ENCODE measurements around the gene BORCS8. TPM values are rescaled to one million over a fixed set of nuclear protein-coding genes. Genes with fewer than 3 reads are reported as not detected.
"Not testable (repeated sequence)": the region's sequence is repeated elsewhere in the genome, so short reads cannot be mapped to it uniquely, and the experiment has no call there.

Gene BORCS8
- total and polyA plus RNA-seq, 4 experiments from 2014 or later = 24.4 to 41.2 (median 32.6) TPM

GRCh38 chr19:19224150-19224851 is 32.3 kb upstream of the BORCS8 start:
- H3K27me3 ChIP-seq (ENCODE audit: insufficient read depth, low read length) = no peaks in the 10 kb centered on the region
- Mint-ChIP-seq H3K36me3 (no peaks in the 10 kb centered on the region), H3K27ac (peak overlapping the region in 2 of 7 donors; percentile 10 to 53), H3K27me3 (peaks cover 8 to 9% of the 10 kb centered on the region in 2 donors), H3K9me3 (peaks cover 0 to 2% (median 0%) of the 10 kb centered on the region in 8 donors), H3K4me3 (peak overlapping the region; percentile 45 to 70 (median 58)), H3K4me1 (peaks cover 0 to 5% (median 2%) of the 10 kb centered on the region in 4 donors)
- H3K27ac ChIP-seq (ENCODE audit: low read depth, low read length) = no peak overlapping the region
- DNase-seq = no peak
- CTCF ChIA-PET (ENCODE audit: partially characterized antibody) = interaction anchor here (0.8 to 3.4 kb wide), 10 partner anchors 9 to 269 kb away, joined by 3 to 22 read pairs (median 9); no protein-coding TSS in a partner anchor
- peak overlapping the region in 1 of 2 donors; percentile 49 for H3K4me3 ChIP-seq (ENCODE audit: low read length in 2 of 2)
- intact Hi-C loops (cut with micrococcal nuclease) = no loop called here
- H3K4me1 ChIP-seq (ENCODE audit: insufficient read depth, low read length) = peaks cover 10% of the 10 kb centered on the region
- POLR2A ChIA-PET (ENCODE audit: partially characterized antibody) = interaction anchor here (0.7 to 3.0 kb wide), 3 partner anchors 21 to 159 kb away, joined by 3 to 9 read pairs (median 7); partner anchors contain the start of genes BORCS8, NR2C2AP and RFXANK
- no peaks in the 10 kb centered on the region for H3K9me3 ChIP-seq (ENCODE audit: control insufficient read depth in 1 of 2, low read length in 2 of 2)
- H3K36me3 ChIP-seq (ENCODE audit: insufficient read depth, low read length) = no peaks in the 10 kb centered on the region

GRCh38 chr19:19223636-19224035 is 31.7 kb upstream of the BORCS8 start:
- Mint-ChIP-seq H3K36me3 (no peaks in the 10 kb centered on the region), H3K4me3 (peak overlapping the region in 2 of 8 donors; percentile 49 to 52), H3K27ac (no peak overlapping the region), H3K4me1 (peaks cover 0 to 5% (median 2%) of the 10 kb centered on the region in 4 donors), H3K27me3 (peaks cover 4 to 11% of the 10 kb centered on the region in 2 donors), H3K9me3 (no peaks in the 10 kb centered on the region)
- Histone ChIP-seq H3K4me3 (ENCODE audit: low read length in 2 of 2) (no peak overlapping the region), H3K27ac (ENCODE audit: low read depth, low read length) (no peak overlapping the region), H3K9me3 (ENCODE audit: control insufficient read depth in 1 of 2, low read length in 2 of 2) (no peaks in the 10 kb centered on the region), H3K36me3 (ENCODE audit: insufficient read depth, low read length) (no peaks in the 10 kb centered on the region), H3K27me3 (ENCODE audit: insufficient read depth, low read length) (no peaks in the 10 kb centered on the region), H3K4me1 (ENCODE audit: insufficient read depth, low read length) (peaks cover 10% of the 10 kb centered on the region)
- ChIA-PET POLR2A (ENCODE audit: partially characterized antibody) (interaction anchor here (3.0 kb wide), 1 partner anchor 32 kb away, joined by 9 read pairs; the partner anchor contains the start of genes BORCS8 and RFXANK), CTCF (ENCODE audit: partially characterized antibody) (interaction anchor here (1.8 to 3.4 kb wide), 4 partner anchors 8 to 77 kb away, joined by 5 to 22 read pairs (median 13); no protein-coding TSS in a partner anchor)
- no peak for DNase-seq
- intact Hi-C loops (cut with micrococcal nuclease) = no loop called here

GRCh38 chr19:19223060-19223459 is 31.1 kb upstream of the BORCS8 start:
- CTCF ChIA-PET (ENCODE audit: partially characterized antibody) = interaction anchor here (1.4 to 3.4 kb wide), 2 partner anchors 48 to 49 kb away, joined by 4 to 18 read pairs; no protein-coding TSS in a partner anchor
- H3K36me3 Mint-ChIP-seq = no peaks in the 10 kb centered on the region

GRCh38 chr19:19221000-19221399 is 29.0 kb upstream of the BORCS8 start:
- intact Hi-C loops (cut with micrococcal nuclease); H3K36me3 ChIP-seq (ENCODE audit: insufficient read depth, low read length); H3K4me1 Mint-ChIP-seq; H3K36me3 Mint-ChIP-seq; H3K27me3 ChIP-seq (ENCODE audit: insufficient read depth, low read length); H3K9me3 ChIP-seq (ENCODE audit: control insufficient read depth in 1 of 2, low read length in 2 of 2); POLR2A ChIA-PET (ENCODE audit: partially characterized antibody); H3K4me3 ChIP-seq (ENCODE audit: low read length in 2 of 2); DNase-seq; H3K27ac ChIP-seq (ENCODE audit: low read depth, low read length); H3K9me3 Mint-ChIP-seq; H3K4me3 Mint-ChIP-seq; H3K27ac Mint-ChIP-seq: not testable (repeated sequence)
- peaks cover 10% of the 10 kb centered on the region for H3K4me1 ChIP-seq (ENCODE audit: insufficient read depth, low read length)
- H3K27me3 Mint-ChIP-seq = peaks cover 7 to 12% of the 10 kb centered on the region in 2 donors
- CTCF ChIA-PET (ENCODE audit: partially characterized antibody) = interaction anchor here (0.9 kb wide), 1 partner anchor 166 kb away, joined by 3 read pairs; no protein-coding TSS in a partner anchor

More at GRCh38 chr19:19223060-19223459, 31.1 kb upstream of the BORCS8 start:
- peaks cover 10% of the 10 kb centered on the region for H3K4me1 ChIP-seq (ENCODE audit: insufficient read depth, low read length)
- no peaks in the 10 kb centered on the region for H3K36me3 ChIP-seq (ENCODE audit: insufficient read depth, low read length)
- H3K9me3 ChIP-seq (ENCODE audit: control insufficient read depth in 1 of 2, low read length in 2 of 2) = no peaks in the 10 kb centered on the region
- no peaks in the 10 kb centered on the region for H3K9me3 Mint-ChIP-seq
- DNase-seq = no peak
- no peak overlapping the region for H3K4me3 ChIP-seq (ENCODE audit: low read length in 2 of 2)
- POLR2A ChIA-PET (ENCODE audit: partially characterized antibody) = no interaction called here
- intact Hi-C loops (cut with micrococcal nuclease) = no loop called here
- H3K4me3 Mint-ChIP-seq = no peak overlapping the region
- no peaks in the 10 kb centered on the region for H3K27me3 ChIP-seq (ENCODE audit: insufficient read depth, low read length)
- H3K27ac ChIP-seq (ENCODE audit: low read depth, low read length) = no peak overlapping the region
- no peak overlapping the region for H3K27ac Mint-ChIP-seq
- peaks cover 1 to 11% of the 10 kb centered on the region in 2 donors for H3K27me3 Mint-ChIP-seq
- peaks cover 0 to 5% (median 2%) of the 10 kb centered on the region in 4 donors for H3K4me1 Mint-ChIP-seq

- DNase-seq = no peak
- Histone ChIP-seq H3K27ac (ENCODE audit: low read depth, low read length) (no peak overlapping the region), H3K4me3 (ENCODE audit: low read length in 2 of 2) (no peak overlapping the region), H3K9me3 (ENCODE audit: control insufficient read depth in 1 of 2, low read length in 2 of 2) (no peaks in the 10 kb centered on the region), H3K4me1 (ENCODE audit: insufficient read depth, low read length) (no peaks in the 10 kb centered on the region), H3K36me3 (ENCODE audit: insufficient read depth, low read length) (no peaks in the 10 kb centered on the region), H3K27me3 (ENCODE audit: insufficient read depth, low read length) (peaks cover 3% of the 10 kb centered on the region)
- no peak overlapping the region for H3K27ac Mint-ChIP-seq
- no peak overlapping the region for H3K4me3 Mint-ChIP-seq
- POLR2A ChIA-PET (ENCODE audit: partially characterized antibody) = no interaction called here
- H3K27me3 Mint-ChIP-seq = peaks cover 19 to 24% of the 10 kb centered on the region in 2 donors
- H3K9me3 Mint-ChIP-seq = peaks cover 0 to 6% (median 0%) of the 10 kb centered on the region in 8 donors
- no peaks in the 10 kb centered on the region for H3K36me3 Mint-ChIP-seq
- intact Hi-C loops (cut with micrococcal nuclease) = no loop called here
- CTCF ChIA-PET (ENCODE audit: partially characterized antibody) = no interaction called here
- peaks cover 0 to 8% (median 0%) of the 10 kb centered on the region in 4 donors for H3K4me1 Mint-ChIP-seq
Observed at GRCh38 chr19:19218911-19219310, 27.0 kb upstream of the BORCS8 start.

GRCh38 chr19:19217099-19217498 is 25.1 kb upstream of the BORCS8 start:
- H3K36me3 ChIP-seq (ENCODE audit: insufficient read depth, low read length) = no peaks in the 10 kb centered on the region
- ChIA-PET CTCF (ENCODE audit: partially characterized antibody) (interaction anchor here (1.4 kb wide), 1 partner anchor 42 kb away, joined by 4 read pairs; no protein-coding TSS in a partner anchor), POLR2A (ENCODE audit: partially characterized antibody) (no interaction called here)
- intact Hi-C loops (cut with micrococcal nuclease) = no loop called here
- no peaks in the 10 kb centered on the region for H3K4me1 ChIP-seq (ENCODE audit: insufficient read depth, low read length)
- peaks cover 21% of the 10 kb centered on the region for H3K27me3 ChIP-seq (ENCODE audit: insufficient read depth, low read length)
- no peaks in the 10 kb centered on the region for H3K9me3 ChIP-seq (ENCODE audit: control insufficient read depth in 1 of 2, low read length in 2 of 2)
- no peak for DNase-seq
- Mint-ChIP-seq H3K27me3 (peaks cover 27 to 34% of the 10 kb centered on the region in 2 donors), H3K36me3 (no peaks in the 10 kb centered on the region), H3K4me1 (peaks cover 0 to 8% (median under 1%) of the 10 kb centered on the region in 4 donors), H3K9me3 (peaks cover 0 to 6% (median 0%) of the 10 kb centered on the region in 8 donors), H3K27ac (no peak overlapping the region), H3K4me3 (no peak overlapping the region)
- no peak overlapping the region for H3K4me3 ChIP-seq (ENCODE audit: low read length in 2 of 2)
- no peak overlapping the region for H3K27ac ChIP-seq (ENCODE audit: low read depth, low read length)

- no peak for DNase-seq
- no peaks in the 10 kb centered on the region for H3K36me3 ChIP-seq (ENCODE audit: insufficient read depth, low read length)
- peaks cover 0 to 8% (median 3%) of the 10 kb centered on the region in 4 donors for H3K4me1 Mint-ChIP-seq
- H3K27ac ChIP-seq (ENCODE audit: low read depth, low read length) = no peak overlapping the region
- intact Hi-C loops (cut with micrococcal nuclease) = no loop called here
- no peaks in the 10 kb centered on the region for H3K36me3 Mint-ChIP-seq
- H3K4me3 ChIP-seq (ENCODE audit: low read length in 2 of 2) = no peak overlapping the region
- peaks cover 0 to 6% (median 0%) of the 10 kb centered on the region in 8 donors for H3K9me3 Mint-ChIP-seq
- H3K27ac Mint-ChIP-seq = no peak overlapping the region
- CTCF ChIA-PET (ENCODE audit: partially characterized antibody) = interaction anchor here (0.7 to 2.5 kb wide), 3 partner anchors 9 to 41 kb away, joined by 3 to 6 read pairs (median 5); no protein-coding TSS in a partner anchor
- H3K27me3 Mint-ChIP-seq = peaks cover 33 to 39% of the 10 kb centered on the region in 2 donors
- H3K27me3 ChIP-seq (ENCODE audit: insufficient read depth, low read length) = peaks cover 30% of the 10 kb centered on the region
- POLR2A ChIA-PET (ENCODE audit: partially characterized antibody) = no interaction called here
- no peaks in the 10 kb centered on the region for H3K9me3 ChIP-seq (ENCODE audit: control insufficient read depth in 1 of 2, low read length in 2 of 2)
- H3K4me1 ChIP-seq (ENCODE audit: insufficient read depth, low read length) = no peaks in the 10 kb centered on the region
- no peak overlapping the region for H3K4me3 Mint-ChIP-seq
Observed at GRCh38 chr19:19215792-19216191, 23.8 kb upstream of the BORCS8 start.

Measured in CD4-positive, alpha-beta memory T cell (primary cell).